IMR-90 (cell line): ENCODE data around the gene FCN1. TPM values are rescaled to one million over a fixed set of nuclear protein-coding genes. Genes with fewer than 3 reads are reported as not detected.

ENCODE experiments used
- ATAC-seq: fragments of 200-7000 bp; cut with Tn5 transposase; 2 replicates; pipeline ENCODE4 v1.9.1; 2020; ENCODE audit warnings: low read depth, mild to moderate bottlenecking, moderate library complexity
- BruUV-seq: library from RNA; stranded (reverse); fragments of 400-500 nt; replicated peaks from 2 replicates; lab custom pipeline; 2021; lab: Mats Ljungman, UMichigan
- CTCF ChIA-PET: fragments of 300-600 bp; formaldehyde crosslinking; extraction: SDS; loops from one replicate; lab custom pipeline; 2021; ENCODE audit warnings: antibody characterized with exemption; lab: Yijun Ruan, JAX
- POLR2A ChIA-PET: fragments of 300-600 bp; sonication (Branson Sonifier 250); formaldehyde crosslinking; loops from one replicate; lab custom pipeline; 2022; ENCODE audit warnings: antibody characterized with exemption; ENCODE audit not compliant: unreplicated experiment; lab: Charles Lee
- DNase-seq: peaks from one replicate; pipeline ENCODE4 v3.0.0; 2013
- H2AFZ ChIP-seq: replicated peaks from 2 replicates; pipeline ENCODE3; 2013; ENCODE audit warnings: low read length, mild to moderate bottlenecking; ENCODE audit not compliant: poor library complexity
- H2AK5ac ChIP-seq: 2 replicates; pipeline ENCODE4 v1.6.1; 2013; ENCODE audit warnings: low read depth, low read length, inconsistent platforms
- H2AK9ac ChIP-seq: replicated peaks from 2 replicates; pipeline ENCODE3; 2013; ENCODE audit warnings: mild to moderate bottlenecking, low read depth, low read length, moderate library complexity; ENCODE audit not compliant: poor library complexity
- H2BK120ac ChIP-seq: 2 replicates; pipeline ENCODE4 v1.6.1; 2013; ENCODE audit warnings: low read depth, low read length, inconsistent platforms
- H2BK15ac ChIP-seq: 3 replicates; pipeline ENCODE4 v1.6.1; 2013; ENCODE audit warnings: low read depth, low read length, inconsistent platforms
- H2BK20ac ChIP-seq: 2 replicates; pipeline ENCODE4 v1.6.1; 2013; ENCODE audit warnings: low read depth, mild to moderate bottlenecking, inconsistent platforms, low read length, moderate library complexity
- H2BK5ac ChIP-seq: 2 replicates; pipeline ENCODE4 v1.6.1; 2013; ENCODE audit warnings: mild to moderate bottlenecking, low read depth, low read length, inconsistent platforms; ENCODE audit not compliant: poor library complexity, severe bottlenecking
- H3K14ac ChIP-seq: replicated peaks from 2 replicates; pipeline ENCODE4 v1.6.1; 2013; ENCODE audit warnings: low read depth, low read length, inconsistent platforms
- H3K18ac ChIP-seq: 2 replicates; pipeline ENCODE4 v1.6.1; 2013; ENCODE audit warnings: low read depth, low read length, control low read depth
- H3K23ac ChIP-seq: 2 replicates; pipeline ENCODE4 v1.6.1; 2013; ENCODE audit warnings: low read depth, low read length, inconsistent platforms
- H3K27ac ChIP-seq: 2 replicates; pipeline ENCODE4 v1.5.1; 2013; ENCODE audit warnings: mild to moderate bottlenecking, control low read depth, low read length; ENCODE audit not compliant: insufficient read depth
- H3K27me3 ChIP-seq: 2 replicates; pipeline ENCODE4 v1.6.1; 2013; ENCODE audit warnings: low read length; ENCODE audit not compliant: control insufficient read depth, insufficient read depth
- H3K36me3 ChIP-seq: 2 replicates; pipeline ENCODE4 v1.6.1; 2013; ENCODE audit warnings: low read length, mixed read lengths; ENCODE audit not compliant: control insufficient read depth, insufficient read depth
- H3K4ac ChIP-seq: 2 replicates; pipeline ENCODE4 v1.6.1; 2013; ENCODE audit warnings: low read depth, low read length, inconsistent platforms
- H3K4me1 ChIP-seq: 2 replicates; pipeline ENCODE4 v1.6.1; 2013; ENCODE audit warnings: low read length, mixed read lengths; ENCODE audit not compliant: control insufficient read depth, insufficient read depth
- H3K4me2 ChIP-seq: 2 replicates; pipeline ENCODE4 v1.6.1; 2013; ENCODE audit warnings: low read depth, mild to moderate bottlenecking, control low read depth, low read length, moderate library complexity
- H3K4me3 ChIP-seq: 2 replicates; pipeline ENCODE4 v1.5.1; 2013; ENCODE audit warnings: low read depth, mild to moderate bottlenecking, control low read depth, low read length, moderate library complexity; ENCODE audit not compliant: insufficient read depth
- H3K56ac ChIP-seq: 2 replicates; pipeline ENCODE4 v1.6.1; 2013; ENCODE audit warnings: low read length, inconsistent platforms; ENCODE audit not compliant: insufficient read depth; ENCODE audit errors: extremely low read depth
- H3K79me1 ChIP-seq, 2 experiments: 2 replicates each; pipeline ENCODE4 v1.6.1; 2013; ENCODE audit warnings: low read length in 2 of 2, inconsistent platforms in 1 of 2, low read depth in 1 of 2
- H3K9ac ChIP-seq: 2 replicates; pipeline ENCODE4 v1.6.1; 2013; ENCODE audit warnings: low read depth, low read length, control low read depth
- H3K9me1 ChIP-seq: 2 replicates; pipeline ENCODE4 v1.6.1; 2013; ENCODE audit warnings: low read length, inconsistent platforms; ENCODE audit not compliant: insufficient read depth
- H3K9me3 ChIP-seq: 2 replicates; pipeline ENCODE4 v1.6.1; 2013; ENCODE audit warnings: low read length; ENCODE audit not compliant: control insufficient read depth, insufficient read depth
- H4K20me1 ChIP-seq: 2 replicates; pipeline ENCODE4 v1.6.1; 2013; ENCODE audit warnings: low read length, inconsistent platforms; ENCODE audit not compliant: insufficient read depth
- H4K5ac ChIP-seq: 2 replicates; pipeline ENCODE4 v1.6.1; 2013; ENCODE audit warnings: mild to moderate bottlenecking, low read depth, low read length, control low read depth
- H4K8ac ChIP-seq, 2 experiments: 2 replicates each; pipeline ENCODE4 v1.6.1; 2013; ENCODE audit warnings: low read depth in 2 of 2, low read length in 2 of 2, control low read depth in 1 of 2, inconsistent platforms in 1 of 2
- H4K91ac ChIP-seq: 2 replicates; pipeline ENCODE4 v1.6.1; 2013; ENCODE audit warnings: low read depth, low read length, inconsistent platforms; ENCODE audit not compliant: insufficient read depth
- MAFK ChIP-seq: IDR thresholded peaks from 2 replicates; pipeline ENCODE4 v1.6.1; 2012; ENCODE audit warnings: low read depth, low read length, improper control_type of control experiment
- NFE2L2 ChIP-seq: fragments of 150-350 bp; IDR thresholded peaks from 2 replicates; pipeline ENCODE4 v1.6.1; 2016; ENCODE audit warnings: low read depth, mild to moderate bottlenecking, low read length
- RAD21 ChIP-seq: IDR thresholded peaks from 2 replicates; pipeline ENCODE4 v1.6.1; 2012; ENCODE audit warnings: low read length, improper control_type of control experiment
- RCOR1 ChIP-seq: IDR thresholded peaks from 2 replicates; pipeline ENCODE4 v1.6.1; 2012; ENCODE audit warnings: mild to moderate bottlenecking, low read length, improper control_type of control experiment; ENCODE audit not compliant: insufficient replicate concordance
- RFX5 ChIP-seq: IDR thresholded peaks from 2 replicates; pipeline ENCODE4 v1.8.0; 2012; ENCODE audit warnings: low read depth, mild to moderate bottlenecking, low read length, moderate library complexity
- SMC3 ChIP-seq: fragments of 150-350 bp; IDR thresholded peaks from 2 replicates; pipeline ENCODE4 v1.6.1; 2016; ENCODE audit warnings: low read depth, mild to moderate bottlenecking, antibody characterized with exemption, low read length, moderate library complexity
- whole genome bisulfite sequencing, 2 experiments: methylation state at CpG; one replicate each; pipeline versions ENCODE4 v1.1.5 to v1.1.7; 2013; ENCODE audit warnings: missing lambda C conversion rate in 2 of 2; ENCODE audit not compliant: insufficient read length in 1 of 2; ENCODE audit errors: extremely low coverage in 2 of 2; 5-methylcytosine and 5-hydroxymethylcytosine counted together
- dilution Hi-C: fragments of 300-500 bp; cut with HindIII; formaldehyde crosslinking; loops from one replicate; pipeline ENCODE4 v1.14.3; 2018; ENCODE audit warnings: low sequenced_read_pairs; ENCODE audit not compliant: unreplicated experiment
- in situ Hi-C: fragments of 300-500 bp; cut with MboI; formaldehyde crosslinking; loops from 3 replicates; pipeline ENCODE4 v1.14.3; 2019; ENCODE audit warnings: low sequenced_read_pairs, inconsistent platforms, mixed read lengths
- intact Hi-C: fragments of 100-400 bp; cut with micrococcal nuclease; formaldehyde crosslinking; loops from 2 replicates; pipeline ENCODE4 v1.10.0; 2022
- polyA plus RNA-seq, 3 experiments: library from polyadenylated mRNA; depleted of rRNA; stranded (reverse); fragments of >200 nt; gene quantifications; 2 replicates each; pipeline ENCODE4 v1.2.3, GENCODE V29; 2012; ENCODE audit warnings: low replicate concordance in 1 of 3
- total RNA-seq: library from RNA; depleted of rRNA; stranded (reverse); fragments of >200 nt; gene quantifications from 2 replicates; pipeline ENCODE4 v1.2.3, GENCODE V29; 2012
- TF ChIP-seq, protein P1 (sequence below): conservative IDR thresholded peaks from 2 replicates; pipeline ENCODE4 v1.5.1; 2012; ENCODE audit warnings: mild to moderate bottlenecking, low read depth, low read length, improper control_type of control experiment
- TF ChIP-seq, protein P2 (sequence below): fragments of 150-350 bp; IDR thresholded peaks from 2 replicates; pipeline ENCODE4 v1.6.1; 2016; ENCODE audit warnings: low read depth, mild to moderate bottlenecking, low read length, moderate library complexity, borderline replicate concordance

Gene FCN1
- total and polyA plus RNA-seq, 2 of the 4 experiments (the other 2 are of a cell fraction) = not detected

- in situ Hi-C loops = no loop called here
- Histone ChIP-seq H2BK120ac (no peak overlapping the region), H4K8ac (no peak overlapping the region), H3K4me3 (no peak overlapping the region), H2AK9ac (no peak overlapping the region), H2AFZ (no peak overlapping the region), H3K14ac (no peak overlapping the region), H4K5ac (no peak overlapping the region), H3K79me1 (no peaks in the 10 kb centered on the region), H2BK20ac (no peak overlapping the region), H3K56ac (no peak overlapping the region), H3K4ac (no peak overlapping the region), H3K4me1 (peaks cover 6% of the 10 kb centered on the region; the same call in 1 of the 2 replicates), H3K9me3 (peaks cover 4% of the 10 kb centered on the region), H4K91ac (no peak overlapping the region), H2BK15ac (no peak overlapping the region), H4K20me1 (no peaks in the 10 kb centered on the region), H3K36me3 (no peaks in the 10 kb centered on the region), H3K9ac (no peak overlapping the region), H2AK5ac (no peak overlapping the region), H3K18ac (no peak overlapping the region), H3K4me2 (no peak overlapping the region), H3K23ac (no peak overlapping the region), H3K9me1 (peaks cover 2% of the 10 kb centered on the region; the same call in 1 of the 2 replicates), H3K27me3 (peaks cover 4% of the 10 kb centered on the region; the same call in 1 of the 2 replicates), H2BK5ac (no peak overlapping the region), H3K27ac (no peak overlapping the region)
- peak; percentile 41 for ATAC-seq
- POLR2A ChIA-PET = no interaction called here
- intact Hi-C loops = no loop called here
- dilution Hi-C loops = no loop called here
- DNase-seq = peak; percentile 38
- BruUV-seq = no TSS peak
- WGBS, 2 experiments = no CpG with 5 or more reads among the region's 11 CpGs
- no peak for TF ChIP-seq NFE2L2
- TF ChIP-seq, protein P1, sequence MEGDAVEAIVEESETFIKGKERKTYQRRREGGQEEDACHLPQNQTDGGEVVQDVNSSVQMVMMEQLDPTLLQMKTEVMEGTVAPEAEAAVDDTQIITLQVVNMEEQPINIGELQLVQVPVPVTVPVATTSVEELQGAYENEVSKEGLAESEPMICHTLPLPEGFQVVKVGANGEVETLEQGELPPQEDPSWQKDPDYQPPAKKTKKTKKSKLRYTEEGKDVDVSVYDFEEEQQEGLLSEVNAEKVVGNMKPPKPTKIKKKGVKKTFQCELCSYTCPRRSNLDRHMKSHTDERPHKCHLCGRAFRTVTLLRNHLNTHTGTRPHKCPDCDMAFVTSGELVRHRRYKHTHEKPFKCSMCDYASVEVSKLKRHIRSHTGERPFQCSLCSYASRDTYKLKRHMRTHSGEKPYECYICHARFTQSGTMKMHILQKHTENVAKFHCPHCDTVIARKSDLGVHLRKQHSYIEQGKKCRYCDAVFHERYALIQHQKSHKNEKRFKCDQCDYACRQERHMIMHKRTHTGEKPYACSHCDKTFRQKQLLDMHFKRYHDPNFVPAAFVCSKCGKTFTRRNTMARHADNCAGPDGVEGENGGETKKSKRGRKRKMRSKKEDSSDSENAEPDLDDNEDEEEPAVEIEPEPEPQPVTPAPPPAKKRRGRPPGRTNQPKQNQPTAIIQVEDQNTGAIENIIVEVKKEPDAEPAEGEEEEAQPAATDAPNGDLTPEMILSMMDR = 0 out of 2 replicates have a peak, but pooled peaks have one; percentile 7
- no peak for TF ChIP-seq RAD21
- no peak for TF ChIP-seq SMC3
- TF ChIP-seq, protein P2, sequence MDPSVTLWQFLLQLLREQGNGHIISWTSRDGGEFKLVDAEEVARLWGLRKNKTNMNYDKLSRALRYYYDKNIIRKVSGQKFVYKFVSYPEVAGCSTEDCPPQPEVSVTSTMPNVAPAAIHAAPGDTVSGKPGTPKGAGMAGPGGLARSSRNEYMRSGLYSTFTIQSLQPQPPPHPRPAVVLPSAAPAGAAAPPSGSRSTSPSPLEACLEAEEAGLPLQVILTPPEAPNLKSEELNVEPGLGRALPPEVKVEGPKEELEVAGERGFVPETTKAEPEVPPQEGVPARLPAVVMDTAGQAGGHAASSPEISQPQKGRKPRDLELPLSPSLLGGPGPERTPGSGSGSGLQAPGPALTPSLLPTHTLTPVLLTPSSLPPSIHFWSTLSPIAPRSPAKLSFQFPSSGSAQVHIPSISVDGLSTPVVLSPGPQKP = no peak
- TF ChIP-seq RFX5 = no peak
- no peak for TF ChIP-seq MAFK
- no peak for TF ChIP-seq RCOR1
- CTCF ChIA-PET = no interaction called here
These were observed 59.5 kb downstream of the FCN1 start for GRCh38 chr9:134858051-134858841.
